ENCODE measurements around the gene NFASC.

NFASC gene

GRCh38 chr1:204891860-204892259, 21.2 kb downstream of the NFASC start:
- Histone ChIP-seq H3K9me3 (no peaks in the 10 kb centered on the region), H3K27me3 (no peaks in the 10 kb centered on the region), H3K27ac (no peak overlapping the region), H3K4me1 (peaks cover 0 to 62% (median 29%) of the 10 kb centered on the region in 4 donors), H3K4me3 (no peak overlapping the region), H3K36me3 (no peaks in the 10 kb centered on the region)
- no peak for DNase-seq
- no peak for TF ChIP-seq CTCF (IDR thresholded peaks at IDR 0.05)
- intact Hi-C loops (cut with DNase I; ENCODE audit: low total_unique reads): no loop called here

- Histone ChIP-seq H3K9me3 (no peaks in the 10 kb centered on the region), H3K4me3 (no peak overlapping the region), H3K4me1 (peaks cover 0 to 40% (median 15%) of the 10 kb centered on the region in 4 donors), H3K27me3 (no peaks in the 10 kb centered on the region), H3K27ac (no peak overlapping the region), H3K36me3 (no peaks in the 10 kb centered on the region)
- TF ChIP-seq CTCF (IDR thresholded peaks at IDR 0.05): no peak
- no peak for DNase-seq
- intact Hi-C loops (cut with DNase I; ENCODE audit: low total_unique reads): no loop called here
These were observed 23.4 kb downstream of the NFASC start for GRCh38 chr1:204894031-204894430.

- no peak for TF ChIP-seq CTCF (IDR thresholded peaks at IDR 0.05)
- intact Hi-C loops (cut with DNase I; ENCODE audit: low total_unique reads): no loop called here
- Histone ChIP-seq H3K4me1 (peaks cover 0 to 34% (median 13%) of the 10 kb centered on the region in 4 donors), H3K36me3 (no peaks in the 10 kb centered on the region), H3K27me3 (no peaks in the 10 kb centered on the region), H3K27ac (peak overlapping the region in 1 of 2 donors; percentile 6), H3K4me3 (no peak overlapping the region), H3K9me3 (no peaks in the 10 kb centered on the region)
- DNase-seq: no peak
These were observed 23.9 kb downstream of the NFASC start for GRCh38 chr1:204894606-204895005.

GRCh38 chr1:204896023-204896422, 25.4 kb downstream of the NFASC start:
- peaks cover 0 to 28% (median 13%) of the 10 kb centered on the region in 4 donors for H3K4me1 ChIP-seq
- no peak overlapping the region for H3K4me3 ChIP-seq
- H3K9me3 ChIP-seq: no peaks in the 10 kb centered on the region
- no peaks in the 10 kb centered on the region for H3K36me3 ChIP-seq
- intact Hi-C loops (cut with DNase I; ENCODE audit: low total_unique reads): no loop called here
- no peak for TF ChIP-seq CTCF (IDR thresholded peaks at IDR 0.05)
- no peak for DNase-seq
- H3K27me3 ChIP-seq: no peaks in the 10 kb centered on the region
- no peak overlapping the region for H3K27ac ChIP-seq

- H3K27me3 ChIP-seq: no peaks in the 10 kb centered on the region
- no peak for DNase-seq
- TF ChIP-seq CTCF (IDR thresholded peaks at IDR 0.05): no peak
- intact Hi-C loops (cut with DNase I; ENCODE audit: low total_unique reads): no loop called here
- peaks cover 0 to 28% (median 13%) of the 10 kb centered on the region in 4 donors for H3K4me1 ChIP-seq
- H3K4me3 ChIP-seq: no peak overlapping the region
- H3K9me3 ChIP-seq: no peaks in the 10 kb centered on the region
- H3K27ac ChIP-seq: no peak overlapping the region
- no peaks in the 10 kb centered on the region for H3K36me3 ChIP-seq
These were observed 26.3 kb downstream of the NFASC start for GRCh38 chr1:204896787-204897469.
